Activated T-helper 9 cell treated with anti-CD3 and anti-CD28 coated beads, Interleukin-2, amount 50 U/mL, for 16 hours (primary cell): Measurements from ENCODE around the gene ARID3A.

Experiments used
- DNase-seq: peaks from one replicate; pipeline ENCODE4 v3.0.0-alpha.2; 2020; ENCODE audit warnings: low read depth

ARID3A gene

DNA sequence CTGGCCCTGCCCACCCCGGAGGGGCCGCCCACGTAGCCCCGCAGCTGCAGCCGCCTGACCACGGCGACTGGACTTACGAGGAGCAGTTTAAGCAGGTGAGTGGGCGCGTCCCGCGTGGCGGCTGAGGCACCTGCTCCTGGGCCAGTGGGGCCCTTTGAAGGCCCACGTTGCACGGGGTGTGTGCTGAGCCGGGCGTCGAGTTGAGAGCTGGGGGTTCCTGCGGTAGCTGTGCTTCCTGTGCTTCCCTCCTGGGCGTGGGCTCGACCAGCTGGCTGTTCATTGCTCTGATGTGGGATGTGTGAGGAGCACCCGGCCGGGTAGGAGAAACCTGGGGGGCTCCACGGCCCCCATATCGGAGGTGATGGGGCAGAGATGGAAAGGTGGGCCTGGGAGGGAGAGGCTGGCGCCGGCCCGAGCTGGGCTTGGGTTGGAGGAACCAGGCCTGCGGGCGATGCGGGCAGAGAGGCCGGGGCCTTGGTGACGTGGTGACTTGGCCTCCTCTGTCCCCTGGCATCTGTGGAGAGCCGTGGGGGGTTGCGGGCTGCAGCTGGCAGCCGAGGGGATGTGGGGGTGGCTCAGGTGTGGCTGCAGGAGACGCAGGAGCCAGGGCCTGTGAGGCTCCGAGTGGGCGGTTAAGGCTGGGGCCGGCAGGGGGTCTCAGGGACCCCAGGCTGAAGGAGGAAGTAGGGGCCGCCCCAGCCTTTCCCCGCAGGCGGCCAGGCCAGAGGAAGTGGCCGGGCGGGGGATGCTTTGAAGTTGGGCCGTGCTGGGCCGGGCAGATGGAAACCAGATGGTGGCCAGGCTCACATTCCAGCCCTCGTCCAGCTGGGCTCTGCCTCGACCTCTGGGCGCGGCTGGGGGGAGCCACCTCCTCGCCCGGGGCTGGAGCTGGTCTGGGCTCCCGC is 7.1 kb downstream of the ARID3A start:
- DNase-seq = no peak

DNA sequence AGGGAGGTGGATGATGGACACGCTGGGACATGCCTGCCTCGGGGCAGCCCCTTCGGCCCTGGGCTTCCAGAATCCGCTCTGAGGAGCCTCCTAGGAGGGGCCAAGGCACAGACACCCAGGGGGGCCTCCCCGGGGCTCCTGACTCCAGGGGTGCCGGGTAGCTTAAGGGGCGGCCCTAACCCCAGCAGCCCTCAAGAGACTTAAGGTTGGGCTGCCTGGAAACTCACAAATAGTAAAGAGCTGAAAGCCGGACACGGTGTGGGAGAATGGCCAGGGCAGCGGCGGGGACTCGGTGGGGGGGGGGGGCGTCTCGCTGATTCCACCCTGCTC is 7.7 kb downstream of the ARID3A start:
- no peak for DNase-seq

DNA sequence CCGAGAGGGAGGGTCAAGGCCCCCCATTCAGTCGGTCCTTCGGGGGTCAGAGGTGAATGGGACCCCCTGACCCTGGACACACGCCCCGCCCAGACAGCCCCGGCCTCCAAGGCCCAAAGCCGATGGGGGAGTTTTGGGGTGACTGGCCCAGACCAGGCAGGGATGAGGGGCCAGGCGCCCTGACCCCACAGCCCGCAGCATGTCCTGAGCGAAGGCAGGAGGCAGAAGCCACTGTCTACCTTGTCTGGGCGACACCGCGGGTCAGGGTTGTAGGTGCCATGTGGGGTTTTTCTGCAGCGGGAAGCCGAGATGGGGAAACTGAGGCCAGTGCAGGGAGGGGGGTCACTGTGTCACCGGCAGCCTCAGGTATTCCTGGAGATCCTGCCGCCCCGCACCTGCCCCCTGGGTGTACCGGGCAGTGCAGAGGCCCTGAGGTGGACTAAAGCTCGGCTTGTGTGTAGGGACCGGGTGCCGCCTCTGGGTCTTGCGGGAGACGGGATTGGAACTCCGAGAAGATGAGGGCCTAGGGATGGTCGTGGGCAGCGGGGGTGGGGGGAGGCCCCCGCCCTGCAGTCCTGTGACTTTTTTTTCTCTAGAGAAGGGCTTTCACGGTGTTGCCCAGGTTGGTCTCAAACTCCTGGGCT is 8.5 kb downstream of the ARID3A start:
- DNase-seq = no peak

DNA sequence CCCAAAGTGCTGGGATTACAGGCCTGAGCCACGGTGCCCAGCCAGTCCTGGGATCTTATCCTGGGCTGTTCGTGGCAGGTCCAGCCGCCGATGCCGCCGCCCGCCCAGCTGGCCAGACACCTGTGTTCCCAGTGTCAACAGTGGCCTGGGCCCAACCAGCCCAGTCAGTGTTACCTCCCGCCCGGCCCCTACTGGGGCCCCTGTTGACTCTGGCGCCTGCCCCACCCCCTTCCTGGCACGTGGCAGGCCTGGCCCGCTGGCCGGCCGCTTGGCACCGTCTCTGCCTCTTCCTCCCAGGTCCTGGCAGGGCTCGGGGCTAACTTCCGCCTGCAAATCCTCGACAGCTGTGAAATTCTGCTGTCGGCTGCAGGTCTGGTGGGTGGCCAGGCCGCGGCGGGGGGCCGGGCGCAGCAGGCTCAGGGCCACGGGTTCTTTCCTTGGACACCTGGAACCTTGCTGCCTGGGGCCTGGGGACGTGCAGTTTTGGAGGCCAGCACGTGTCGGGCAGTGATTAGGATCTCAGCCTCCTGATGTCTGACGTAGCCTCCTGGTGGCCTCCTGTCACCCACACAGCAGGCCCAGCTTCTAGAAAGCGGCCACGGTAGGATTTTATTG is 9.1 kb downstream of the ARID3A start:
- no peak for DNase-seq

DNA sequence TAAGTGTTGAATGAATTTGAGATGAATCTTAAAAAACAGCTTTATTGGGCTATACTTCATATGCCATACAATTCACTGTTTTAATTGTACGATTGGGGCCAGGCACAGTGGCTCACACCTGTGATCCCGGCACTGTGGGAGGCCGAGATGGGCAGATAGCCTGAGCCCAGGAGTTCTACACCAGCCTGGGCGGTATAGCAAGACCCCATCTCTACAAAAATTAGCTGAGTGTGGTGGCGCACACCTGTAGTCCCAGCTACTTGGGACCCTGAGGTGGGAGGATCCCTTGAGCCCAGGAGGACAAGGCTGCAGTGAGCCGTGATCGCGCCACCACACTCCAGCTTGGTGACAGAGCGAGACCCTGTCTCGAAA is 10.3 kb downstream of the ARID3A start:
- DNase-seq = no peak

DNA sequence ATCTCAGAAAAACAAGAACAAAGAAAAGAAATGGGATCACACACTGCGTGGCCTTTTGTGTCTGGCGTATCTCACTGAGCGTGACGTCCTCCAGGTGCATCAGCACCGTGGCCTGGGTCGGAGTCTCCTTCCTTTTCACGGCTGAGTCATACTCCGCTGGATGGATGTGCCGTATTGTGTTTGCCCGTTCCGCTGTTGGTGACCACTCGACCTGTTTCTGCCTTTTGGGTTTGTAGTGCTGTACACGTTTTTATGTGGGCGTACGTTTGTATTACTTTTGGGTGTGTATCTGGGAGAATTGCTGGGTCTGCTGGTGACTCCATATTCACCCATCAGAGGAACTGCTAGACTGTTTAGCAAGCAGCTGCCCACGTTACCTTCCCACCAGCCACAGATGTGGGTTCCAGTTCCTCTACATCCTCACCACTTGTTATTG is 11.4 kb downstream of the ARID3A start:
- peak; percentile 13 for DNase-seq

DNA sequence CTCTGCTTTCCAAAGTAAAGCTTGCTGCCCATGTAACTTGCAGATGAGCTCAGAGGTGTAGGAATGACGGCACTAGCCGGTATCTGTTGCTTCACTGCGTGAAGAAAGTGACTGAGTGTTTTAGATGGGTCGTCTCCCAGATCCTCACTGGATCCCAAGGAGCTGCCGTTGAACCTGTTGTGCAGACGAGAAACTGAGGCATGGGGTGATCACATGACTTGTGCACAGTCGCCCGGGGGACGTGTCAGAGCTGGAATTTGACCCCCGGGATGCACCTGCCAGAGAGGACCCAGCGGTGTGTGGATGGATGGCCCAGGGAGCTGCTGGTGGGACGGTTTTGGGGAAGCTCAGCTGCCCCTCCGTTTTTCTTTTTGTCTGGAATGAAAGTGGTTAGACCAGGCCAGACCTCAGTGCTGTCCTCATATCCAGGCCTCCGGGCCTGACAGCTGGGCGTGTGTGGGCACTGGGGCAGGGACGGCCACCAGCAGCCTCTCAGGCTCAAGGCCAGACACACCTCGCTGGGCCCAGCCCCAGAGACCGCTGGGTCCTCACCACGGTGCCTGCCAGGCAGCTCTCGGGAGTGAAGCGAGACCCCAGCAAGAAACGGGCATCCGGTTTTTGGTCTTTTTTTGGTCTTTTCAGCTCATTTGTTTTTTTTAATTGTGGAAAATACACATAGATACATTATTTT is 12.5 kb downstream of the ARID3A start:
- DNase-seq = no peak

DNA sequence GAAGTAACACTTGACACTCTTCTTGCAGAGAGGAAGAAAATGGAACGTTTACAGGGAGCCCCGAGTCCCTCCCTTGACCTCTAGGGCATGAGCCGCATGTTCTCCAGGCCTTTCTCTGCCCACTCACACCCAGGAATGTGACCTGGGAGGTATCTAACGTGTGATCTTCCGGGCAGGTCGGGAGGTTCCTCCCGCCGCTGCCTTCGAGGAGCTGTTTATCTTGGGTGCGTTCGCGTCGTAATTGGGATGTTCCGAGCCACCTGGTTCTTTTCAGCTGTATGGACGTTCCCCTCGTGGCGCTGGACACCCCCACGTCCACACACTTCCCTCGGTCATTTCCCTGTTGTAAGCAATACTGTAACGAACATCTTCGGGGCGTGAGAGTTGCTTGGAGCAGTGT is 13.6 kb downstream of the ARID3A start:
- DNase-seq = no peak

DNA sequence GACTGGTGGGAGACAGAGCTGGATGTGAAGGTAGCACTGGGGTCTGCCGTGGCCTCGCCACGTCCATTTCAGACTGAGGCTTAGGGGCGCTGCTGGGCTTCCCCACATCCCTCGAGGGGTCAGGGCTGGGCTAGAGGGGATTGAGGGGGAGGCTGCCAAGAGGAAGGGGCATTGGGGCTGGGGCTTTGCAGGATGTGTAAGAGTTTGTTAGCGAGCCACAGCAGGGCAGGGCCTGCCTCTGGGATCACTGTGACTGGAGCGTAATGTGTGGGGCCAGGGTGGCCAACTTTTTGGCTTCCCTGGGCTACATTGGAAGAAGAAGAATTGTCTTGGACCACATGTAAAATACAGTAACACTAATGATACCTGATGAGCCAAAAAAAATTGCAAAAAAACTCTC is 14.1 kb downstream of the ARID3A start:
- DNase-seq = no peak

DNA sequence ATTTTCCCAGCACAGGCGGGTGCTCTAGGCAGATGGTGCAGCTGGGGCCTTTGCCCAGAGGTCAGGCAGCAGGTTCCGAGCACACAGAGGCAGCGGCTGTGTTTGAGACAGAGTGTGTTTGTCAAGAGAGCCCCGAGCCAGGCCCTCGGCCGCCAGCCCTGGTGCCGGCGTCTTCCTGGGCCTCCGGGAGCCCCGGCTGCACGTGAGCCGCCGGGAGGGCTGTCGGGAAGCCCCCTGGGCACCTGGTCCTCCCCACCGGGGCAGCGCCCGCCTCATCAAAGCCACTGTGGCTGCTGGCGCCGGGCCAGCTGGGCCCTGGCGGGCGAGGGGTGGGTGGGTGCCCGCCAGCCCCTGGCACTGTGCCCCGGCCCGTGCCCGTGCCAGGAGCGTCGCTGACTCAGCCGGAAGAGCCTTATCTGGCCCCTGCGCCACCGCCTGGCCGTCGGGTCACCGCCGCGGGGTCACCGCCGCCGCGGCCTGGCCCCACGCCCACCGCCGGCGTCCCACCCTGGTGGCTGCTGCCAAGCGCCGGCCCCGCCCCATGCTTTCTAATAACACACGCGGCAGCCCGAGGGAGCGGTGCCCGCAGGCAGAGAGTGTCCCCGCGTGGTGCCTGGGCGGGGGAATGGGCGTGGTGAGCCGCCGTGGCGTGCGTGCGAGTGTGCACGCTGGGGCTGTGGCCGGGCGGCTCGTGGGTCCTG is 14.9 kb downstream of the ARID3A start:
- peak; percentile 51 for DNase-seq

DNA sequence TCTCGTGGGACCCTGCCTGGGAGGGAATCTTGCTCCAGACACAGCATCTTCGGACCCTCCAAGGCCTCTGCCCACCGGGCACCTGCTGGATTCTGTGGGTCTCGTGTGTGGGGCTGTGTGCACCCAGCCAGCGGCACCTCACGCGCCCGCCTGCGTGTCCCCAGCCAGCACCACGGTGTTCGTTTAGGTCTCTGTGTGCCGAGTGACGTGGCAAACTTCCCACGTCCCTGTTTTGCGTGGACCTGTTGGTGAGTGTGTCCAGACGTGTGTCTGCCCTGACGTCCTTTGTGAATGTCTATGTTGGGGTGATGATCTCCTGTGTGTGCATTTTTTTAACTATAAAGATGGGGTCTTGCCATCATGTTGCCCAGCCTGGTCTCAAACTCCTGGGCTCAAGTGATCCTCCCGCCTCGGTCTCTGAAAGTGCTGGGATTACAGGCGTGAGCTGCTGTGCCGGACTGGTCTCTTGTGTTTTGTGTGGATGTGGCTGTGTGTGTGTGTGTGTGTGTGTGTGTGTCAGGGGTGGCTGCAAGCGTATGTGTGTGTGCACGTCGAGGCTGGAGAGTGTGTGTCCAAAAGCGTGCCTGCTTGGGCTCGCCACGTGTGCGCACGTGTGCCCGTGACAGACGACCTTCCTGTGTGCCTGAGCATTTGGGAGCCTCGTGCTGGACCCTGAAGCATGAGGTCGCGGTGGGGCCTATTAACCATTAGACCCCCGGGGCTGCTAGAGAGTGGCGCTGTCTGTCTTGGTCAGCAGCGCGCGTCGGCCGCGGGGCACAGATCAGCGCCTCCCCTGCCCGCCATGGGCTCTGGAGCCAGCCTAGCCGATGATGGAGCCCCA is 15.7 kb downstream of the ARID3A start:
- DNase-seq = no peak

DNA sequence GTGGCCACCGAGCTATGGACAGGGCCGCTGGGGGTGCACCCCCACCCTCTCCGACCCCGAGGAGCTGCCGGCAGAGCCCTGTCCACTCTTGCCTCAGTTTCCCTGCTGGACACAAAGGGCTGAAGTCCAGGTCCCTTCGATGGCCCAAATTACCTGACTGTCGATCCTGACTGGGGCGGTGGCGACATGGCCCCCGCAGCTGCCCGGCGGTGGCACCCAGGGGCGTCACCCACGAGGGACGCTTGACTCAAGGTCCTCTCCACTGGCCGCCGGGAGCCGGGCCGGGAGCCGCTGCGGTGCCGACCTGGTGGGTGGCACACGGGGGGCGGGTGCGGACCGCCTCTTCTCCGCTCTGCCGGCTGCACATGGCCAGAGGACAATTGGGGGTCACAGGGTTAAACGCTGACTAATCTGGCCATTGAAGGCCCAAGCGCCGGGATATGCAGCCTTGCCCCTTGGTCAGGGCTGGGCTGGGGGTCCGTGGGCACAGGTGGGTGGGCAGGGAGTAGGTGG is 16.4 kb downstream of the ARID3A start:
- DNase-seq = no peak

DNA sequence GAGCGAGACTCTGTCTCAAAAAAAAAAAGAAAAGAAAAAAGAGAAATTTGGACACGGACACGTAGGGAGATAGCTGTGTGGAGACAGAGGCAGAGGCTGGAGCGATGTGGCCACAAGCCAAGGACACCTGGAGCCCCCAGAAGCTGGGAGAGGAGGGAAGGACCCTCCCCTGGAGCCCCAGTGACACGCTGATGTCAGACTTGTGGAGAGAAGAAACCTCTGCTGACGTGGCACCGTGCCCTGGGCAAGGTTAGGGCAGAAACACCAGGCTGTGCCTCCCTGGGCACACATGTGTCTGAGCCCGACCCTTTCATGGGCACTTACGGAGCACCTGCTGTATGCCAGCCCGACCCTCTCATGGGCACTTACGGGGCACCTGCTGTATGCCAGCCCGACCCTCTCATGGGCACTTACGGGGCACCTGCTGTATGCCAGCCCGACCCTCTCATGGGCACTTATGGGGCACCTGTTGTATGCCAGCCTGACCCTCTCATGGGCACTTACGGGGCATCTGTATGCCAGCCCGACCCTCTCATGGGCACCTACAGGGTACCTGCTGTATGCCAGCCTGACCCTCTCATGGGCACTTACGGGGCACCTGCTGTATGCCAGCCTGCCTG is 17.8 kb downstream of the ARID3A start:
- DNase-seq = no peak

DNA sequence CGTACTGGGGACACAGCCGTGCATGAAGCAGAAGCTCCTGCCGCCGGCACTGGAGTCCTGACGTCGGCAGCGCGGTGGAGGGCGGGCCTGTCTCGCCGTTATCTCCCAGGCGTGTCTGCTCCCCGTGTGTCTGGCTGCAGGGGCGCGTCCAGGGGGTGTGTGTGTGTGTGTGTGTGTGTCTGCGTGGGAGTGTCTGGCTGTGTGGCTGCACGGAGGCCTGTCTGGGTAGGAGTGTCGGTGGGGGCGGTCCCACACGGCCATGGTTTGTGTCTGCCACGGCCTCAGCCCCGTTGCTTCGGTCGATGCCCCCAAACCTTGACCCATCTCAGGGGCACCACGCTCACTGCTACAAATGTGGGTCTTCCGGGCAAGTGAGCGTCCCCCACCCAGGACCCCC is 18.3 kb downstream of the ARID3A start:
- no peak for DNase-seq

DNA sequence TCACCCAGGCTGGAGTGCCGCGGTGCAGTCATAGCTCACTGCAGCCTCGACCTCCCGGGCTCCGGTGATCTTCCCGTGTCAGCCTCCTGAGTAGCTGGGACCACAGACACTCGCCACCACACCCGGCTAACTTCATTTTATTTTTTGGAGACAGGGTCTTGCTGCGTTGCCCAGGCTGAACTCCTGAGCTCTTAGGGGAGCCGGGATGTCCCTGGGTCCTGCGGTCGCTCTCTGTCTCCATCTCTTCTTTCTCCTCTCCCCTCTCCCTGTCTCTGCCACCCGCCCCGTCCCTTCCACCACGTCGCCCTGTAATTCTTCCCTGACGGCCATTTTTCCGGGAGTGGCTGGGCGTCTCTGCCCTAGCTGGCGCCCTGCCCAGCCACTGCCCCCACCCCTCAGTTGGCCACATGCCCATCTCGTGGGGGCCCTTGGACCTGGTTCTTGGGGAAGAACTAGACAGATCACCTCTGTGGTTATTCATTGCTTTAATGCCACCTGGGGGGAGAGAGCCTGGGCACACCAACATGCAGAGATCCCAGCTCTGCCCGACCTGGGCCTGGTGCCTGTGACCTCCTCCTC is 18.9 kb downstream of the ARID3A start:
- no peak for DNase-seq

DNA sequence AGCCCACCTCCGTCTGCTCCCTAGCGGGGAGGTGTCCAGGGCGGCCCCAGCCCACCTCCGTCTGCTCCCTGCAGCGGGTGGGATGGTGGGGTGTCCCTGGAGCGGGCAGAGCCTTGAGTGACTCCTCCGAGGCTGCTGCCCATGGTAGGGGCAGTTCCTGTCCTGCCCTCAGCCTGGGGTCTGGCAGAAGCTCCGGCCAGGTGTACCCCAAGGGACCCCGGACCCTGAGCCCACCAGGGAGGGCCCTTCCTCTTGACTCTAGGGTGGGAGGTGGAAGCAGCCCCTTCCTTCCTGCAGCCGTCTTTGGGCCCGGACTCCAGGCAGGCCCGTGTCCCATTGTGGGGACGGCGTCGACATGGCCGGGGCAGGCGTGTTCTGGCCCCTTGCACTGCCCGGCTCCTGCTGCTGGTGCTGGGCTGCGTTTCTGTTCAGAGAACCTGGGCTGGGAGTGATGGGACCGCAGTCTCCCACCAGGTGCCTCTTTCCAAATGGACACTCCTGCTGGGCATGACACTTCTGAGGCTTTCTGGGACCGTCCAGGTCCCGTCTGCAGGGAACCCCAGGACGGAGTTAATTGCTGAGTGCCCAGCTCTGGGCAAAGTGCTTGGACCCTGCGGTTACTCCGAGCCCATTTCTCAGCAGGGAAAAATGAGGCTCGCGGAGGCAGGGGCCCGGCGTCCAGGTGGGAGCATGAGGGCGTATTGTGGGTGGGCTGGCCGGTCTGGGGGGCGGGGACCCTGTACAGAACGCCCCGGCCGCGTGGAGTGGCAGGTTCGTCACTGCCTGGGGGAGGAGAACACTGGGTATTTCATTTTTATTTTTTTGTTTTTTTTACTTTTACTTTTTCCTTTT is 19.8 kb downstream of the ARID3A start:
- DNase-seq = no peak

DNA sequence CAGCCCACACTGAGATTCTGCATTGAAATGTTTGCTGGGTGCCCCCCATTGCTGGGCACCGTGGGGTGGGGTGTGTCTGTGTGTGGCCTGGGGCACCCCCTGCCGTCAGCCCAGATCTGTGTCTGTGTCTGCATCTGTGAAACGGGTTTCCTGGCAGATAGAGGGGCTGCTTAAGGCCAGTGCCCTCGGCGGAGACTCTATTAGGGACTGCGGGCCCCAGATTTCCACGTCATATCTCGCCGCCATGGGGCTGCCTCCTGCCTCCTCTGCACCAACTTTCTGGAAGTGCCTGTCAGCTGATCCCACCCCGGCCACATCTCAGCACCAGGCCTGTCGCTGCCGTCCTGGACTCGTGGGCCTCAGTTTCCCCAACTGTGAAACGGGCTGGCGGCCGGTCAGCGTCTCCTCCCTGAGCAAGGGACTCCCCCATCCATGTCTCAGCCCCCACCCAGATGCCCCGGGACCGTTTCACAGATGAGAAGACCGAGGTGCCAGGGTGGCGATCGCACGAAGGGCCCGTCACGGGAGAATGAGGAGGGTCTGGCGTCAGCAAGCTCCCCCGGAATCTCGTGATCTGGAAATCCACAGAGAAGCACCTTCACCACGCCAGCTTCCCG is 21.4 kb downstream of the ARID3A start:
- no peak for DNase-seq

DNA sequence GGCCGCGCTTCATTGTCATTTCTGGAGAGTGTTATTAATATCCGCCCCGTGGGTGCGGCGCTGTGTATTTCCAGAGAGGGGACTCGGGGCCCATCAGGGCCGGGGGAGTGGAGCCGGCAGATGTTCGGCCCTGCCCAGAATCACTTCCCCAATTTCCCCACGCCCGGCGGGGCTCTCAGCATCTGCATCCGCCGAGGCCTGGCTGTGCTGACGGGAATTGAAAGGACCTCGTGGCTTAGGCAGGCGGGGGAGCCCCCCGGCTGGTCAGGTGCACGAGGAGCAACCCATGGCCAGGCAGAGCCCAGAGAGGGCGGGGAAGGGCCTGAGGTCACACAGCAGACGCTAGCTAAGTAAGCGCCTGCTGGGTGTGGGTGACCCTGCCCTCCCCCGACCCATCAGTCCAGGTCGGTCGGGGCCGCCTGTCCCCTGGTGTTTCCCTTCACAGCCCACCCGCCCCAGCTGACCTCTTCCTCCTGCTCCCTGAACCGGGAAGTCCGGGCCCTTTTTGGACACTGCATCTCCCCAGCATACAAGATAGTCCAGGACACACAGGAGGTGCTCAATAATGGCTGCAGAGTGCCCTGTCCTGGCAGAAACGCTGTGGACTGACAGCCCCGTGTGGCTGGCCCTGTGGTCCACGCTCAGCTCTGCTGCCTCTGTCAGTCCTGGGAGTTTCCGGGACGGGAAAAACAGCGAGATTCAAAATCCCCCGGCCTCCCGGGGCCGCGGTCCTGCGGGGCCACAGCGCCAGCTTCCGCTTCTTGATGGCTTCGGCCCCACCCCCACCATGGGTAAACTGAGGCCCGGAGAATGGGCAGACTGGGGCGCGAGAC is 22.1 kb downstream of the ARID3A start:
- DNase-seq = no peak
